ENCODE data around the gene LBHD2.
"Not testable (repeated sequence)": the region's sequence is repeated elsewhere in the genome, so short reads cannot be mapped to it uniquely, and the experiment has no call there.

Gene LBHD2

DNA sequence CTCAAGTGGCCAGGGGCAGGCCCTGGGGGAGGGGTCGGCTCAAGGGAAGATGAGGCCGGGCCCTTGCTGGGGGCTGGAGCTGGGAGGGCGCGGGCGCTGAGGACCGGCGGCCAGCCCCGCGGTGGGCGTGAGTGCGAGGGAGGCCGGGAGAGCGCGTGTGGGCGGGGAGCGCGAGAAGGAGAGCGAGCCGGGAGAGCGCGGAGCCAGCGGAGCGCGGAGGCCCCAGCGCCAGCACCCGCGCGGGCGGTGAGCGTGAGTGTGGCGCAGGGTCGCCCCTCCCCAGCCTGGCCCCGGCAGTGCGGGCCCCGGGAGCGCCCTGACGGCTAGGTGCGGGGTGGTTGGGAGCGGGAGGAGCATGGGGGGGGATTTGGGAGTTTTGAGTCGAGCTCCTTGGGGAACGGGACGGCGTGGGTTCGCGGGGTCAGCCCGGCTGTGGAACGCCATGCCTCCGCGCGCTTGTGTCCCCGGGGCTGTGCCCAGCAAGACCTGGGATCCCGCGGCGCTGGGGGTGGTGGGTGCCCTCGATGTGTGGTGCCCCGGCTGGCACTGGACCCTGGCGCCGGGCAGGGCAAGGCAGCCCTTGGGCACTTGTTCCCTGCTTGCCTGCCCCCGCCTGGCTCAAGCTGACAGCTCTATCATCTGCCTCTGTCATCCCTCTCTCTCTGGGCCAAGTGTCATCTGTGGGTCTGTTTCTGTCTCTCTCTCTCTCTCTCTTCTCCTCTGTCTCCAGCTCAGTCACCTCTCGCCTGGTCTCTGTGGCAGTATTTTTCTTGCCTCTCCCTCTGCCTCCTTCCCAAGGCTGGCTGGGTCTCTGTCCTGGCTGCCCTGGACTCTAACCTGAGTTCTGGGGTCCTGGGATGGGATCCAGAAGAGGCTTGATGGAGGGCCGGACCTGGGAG lies at the start of gene LBHD2:
LBHD2 (plus strand) TSS at position 190 of the 899 bp plus-strand sequence. CDS start 1,803 bp downstream, outside the sequence.
- no peak for FAIRE-seq

DNA sequence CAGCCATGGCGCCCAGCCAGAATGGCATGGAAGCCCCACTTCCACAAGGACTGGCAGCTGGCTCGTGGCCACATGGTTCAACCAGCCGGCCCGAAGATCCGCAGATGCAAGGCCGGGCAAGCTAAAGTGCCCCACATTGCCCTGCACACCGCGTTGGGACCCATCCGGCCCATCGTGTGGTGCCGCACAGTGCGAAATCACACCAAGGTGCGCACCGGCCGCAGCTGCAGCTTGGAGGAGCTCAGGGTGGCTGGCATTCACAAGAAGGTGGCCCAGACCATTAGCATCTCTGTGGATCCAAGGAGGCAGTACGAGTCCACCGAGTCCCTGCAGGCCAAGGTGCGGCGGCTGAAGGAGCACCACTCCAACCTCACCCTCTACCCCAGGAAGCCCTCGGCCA lies 42.5 kb upstream of the LBHD2 start:
- FAIRE-seq (no peak), DNase-seq (ENCODE audit: insufficient read length, low spot score) (no peak)

More for the DNA sequence above, at the start of gene LBHD2:
- no peak for DNase-seq (ENCODE audit: insufficient read length, low spot score)

DNA sequence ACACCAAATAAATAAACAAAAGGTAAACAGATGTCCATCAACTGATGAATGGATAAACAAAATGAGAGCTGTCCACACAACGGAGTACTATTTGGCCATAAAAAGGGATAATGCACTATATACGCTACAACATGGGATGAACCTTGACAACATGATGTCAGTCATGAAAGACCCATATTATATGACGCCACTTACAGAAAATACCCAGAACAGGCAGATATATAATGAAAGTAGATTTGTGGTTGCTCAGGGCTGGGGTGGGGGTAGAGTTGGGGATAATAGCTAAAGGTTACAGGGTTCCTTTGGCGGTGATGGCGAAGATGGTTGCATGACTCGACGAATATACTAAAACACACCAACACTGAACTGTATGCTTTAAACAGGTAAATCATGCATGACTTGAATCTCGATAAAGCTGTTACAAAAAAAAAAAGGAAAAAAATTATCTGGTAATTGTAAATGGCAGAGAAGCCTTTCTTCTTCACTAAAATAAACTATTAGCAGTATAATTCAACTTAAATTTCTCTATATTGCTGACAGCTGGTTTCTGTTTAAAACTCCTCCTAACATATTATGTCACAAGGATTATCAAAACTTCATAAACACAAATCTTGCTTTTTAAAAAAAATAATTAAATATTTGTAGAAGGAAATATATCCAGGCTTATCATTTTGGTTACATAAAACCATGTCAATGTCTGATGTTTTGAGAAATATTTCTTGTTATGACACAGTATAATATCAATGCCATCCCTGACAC lies 40.6 kb upstream of the LBHD2 start:
- DNase-seq (ENCODE audit: insufficient read length, low spot score) (no peak), FAIRE-seq (no peak)

DNA sequence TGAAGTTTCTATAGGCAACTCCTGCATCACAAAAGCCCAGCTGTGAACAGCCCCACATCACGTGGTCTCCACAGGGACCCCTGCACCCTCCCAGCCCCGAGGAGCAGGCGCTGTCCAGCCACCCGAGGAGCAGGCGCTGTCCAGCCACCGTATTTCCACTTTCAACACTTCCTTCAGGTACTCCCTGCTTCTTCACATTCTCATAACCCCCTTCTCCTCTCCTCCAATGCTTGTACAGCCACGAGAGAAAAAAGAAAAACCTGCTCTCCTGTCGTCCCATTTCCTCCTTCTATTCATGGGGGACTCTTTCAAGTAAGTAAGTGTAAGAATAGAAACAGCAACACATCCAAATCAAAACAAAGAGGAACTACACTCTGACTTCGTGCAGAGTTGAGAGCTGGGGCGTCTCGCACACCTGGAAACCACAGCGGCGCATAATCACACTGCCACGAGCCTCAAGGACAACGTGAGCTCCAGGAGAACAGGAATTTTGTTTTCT lies 38.6 kb upstream of the LBHD2 start:
- FAIRE-seq (no peak), DNase-seq (ENCODE audit: insufficient read length, low spot score) (no peak)

DNA sequence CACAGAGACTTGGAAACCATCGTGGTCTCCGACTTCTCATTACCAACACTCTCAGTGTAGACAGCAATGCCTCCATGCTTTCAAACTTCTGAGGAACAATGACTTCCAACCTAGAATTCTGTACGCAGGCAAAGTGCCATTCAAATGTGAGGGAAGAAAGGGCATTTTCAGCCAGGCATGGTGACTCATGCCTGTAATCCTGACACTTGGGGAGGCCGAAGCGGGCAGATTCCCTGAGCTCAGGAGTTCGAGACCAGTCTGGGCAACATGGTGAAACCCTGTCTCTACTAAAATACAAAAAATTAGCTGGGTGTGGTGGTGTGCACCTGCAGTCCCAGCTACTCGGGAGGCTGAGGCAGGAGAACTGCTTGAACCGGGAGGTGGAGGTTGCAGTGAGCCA lies 36.6 kb upstream of the LBHD2 start:
- not testable (repeated sequence) for FAIRE-seq; DNase-seq (ENCODE audit: insufficient read length, low spot score)

DNA sequence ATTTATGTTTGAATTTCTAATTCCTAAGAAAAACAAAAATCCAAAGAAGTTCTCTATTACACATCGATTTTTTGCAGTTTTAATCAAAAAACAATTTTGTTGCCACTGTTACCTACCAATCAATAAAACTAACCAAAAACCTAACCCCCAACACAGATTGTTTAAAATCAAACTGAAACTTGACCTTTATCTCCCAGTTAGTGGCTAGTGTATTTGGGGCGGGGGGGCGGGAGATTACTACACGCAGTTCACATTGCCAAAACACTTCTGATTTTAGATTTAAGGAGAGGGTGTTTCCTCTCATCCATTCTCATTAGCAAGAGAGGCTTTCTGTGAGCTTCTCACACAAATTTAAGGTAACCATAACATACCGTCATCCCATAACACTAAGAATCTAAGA lies 33.1 kb upstream of the LBHD2 start:
- no peak for FAIRE-seq
- DNase-seq (ENCODE audit: insufficient read length, low spot score) = no peak

DNA sequence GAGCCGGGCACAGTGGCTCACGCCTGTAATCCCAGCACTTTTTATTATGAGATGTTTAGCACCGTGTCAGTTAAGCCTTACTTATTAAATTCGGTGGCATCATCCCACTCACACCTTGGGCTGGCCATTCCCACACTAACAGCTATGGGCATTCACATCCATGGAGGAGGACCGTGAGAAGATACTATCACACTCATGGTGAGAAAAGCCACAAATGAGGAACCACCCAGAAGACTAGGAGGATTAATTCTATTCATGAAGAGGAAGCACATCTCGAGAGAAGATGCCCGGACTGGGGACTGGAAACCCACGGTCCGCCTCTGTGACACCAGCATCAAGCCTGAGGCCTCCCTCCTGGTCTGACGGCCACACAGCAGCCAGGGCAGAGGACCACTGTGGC lies 31.6 kb upstream of the LBHD2 start:
- DNase-seq (ENCODE audit: insufficient read length, low spot score) = no peak
- no peak for FAIRE-seq

DNA sequence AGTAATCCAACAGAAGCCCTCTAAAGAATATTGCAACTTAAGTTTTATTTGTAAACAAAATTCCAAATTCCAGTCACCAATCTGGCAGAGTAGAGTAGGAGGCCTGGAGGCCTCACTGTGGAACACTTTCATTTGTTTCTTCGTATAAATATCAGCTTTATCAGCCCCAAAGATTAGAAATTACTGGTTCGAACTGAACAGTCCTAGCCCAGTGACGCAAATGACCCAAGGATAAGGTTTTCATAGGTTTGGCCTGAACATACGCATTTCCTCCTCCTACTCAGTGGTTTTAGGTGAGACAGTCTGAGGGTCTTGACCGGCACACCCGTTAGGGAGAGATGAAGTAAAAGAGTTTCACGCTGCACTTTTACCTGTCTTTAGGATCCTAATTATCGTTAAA lies 28.3 kb upstream of the LBHD2 start:
- FAIRE-seq (no peak), DNase-seq (ENCODE audit: insufficient read length, low spot score) (no peak)

DNA sequence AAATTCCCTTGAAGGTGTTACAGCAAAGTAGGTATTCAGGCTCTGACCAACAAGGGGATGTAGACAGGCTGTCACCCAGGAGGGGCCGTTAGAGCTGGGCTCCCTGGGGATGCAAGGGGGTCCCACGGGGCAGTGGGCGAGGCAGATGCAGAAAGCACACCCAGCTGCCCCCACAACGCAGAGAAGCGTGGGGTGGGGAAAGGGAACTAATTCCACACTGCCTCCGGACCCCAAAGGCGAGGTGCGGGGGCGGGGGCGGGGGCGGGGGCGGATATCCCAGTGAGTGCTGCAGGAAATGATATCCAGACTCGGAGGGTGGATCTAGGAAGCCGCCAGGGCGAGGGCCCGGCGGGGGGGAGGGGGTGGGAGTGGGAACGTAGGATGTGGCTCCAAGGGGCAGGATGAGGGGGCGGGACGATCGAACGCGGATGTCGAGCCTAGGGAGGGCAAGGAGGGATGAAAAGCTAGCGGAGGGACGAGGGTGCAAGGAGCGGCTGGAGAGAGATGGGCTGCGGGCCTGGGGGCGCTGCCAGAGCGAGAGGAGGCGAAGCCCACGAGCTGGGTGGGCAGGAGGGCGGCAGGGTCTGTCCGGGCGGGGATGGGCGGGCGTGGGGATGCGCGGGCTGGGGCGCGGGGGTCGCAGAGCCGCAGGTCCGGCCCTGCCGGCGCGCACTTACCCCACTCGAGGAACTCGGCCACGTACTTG lies 27.5 kb upstream of the LBHD2 start:
- no peak for FAIRE-seq
- DNase-seq (ENCODE audit: insufficient read length, low spot score) = peak; percentile 73

DNA sequence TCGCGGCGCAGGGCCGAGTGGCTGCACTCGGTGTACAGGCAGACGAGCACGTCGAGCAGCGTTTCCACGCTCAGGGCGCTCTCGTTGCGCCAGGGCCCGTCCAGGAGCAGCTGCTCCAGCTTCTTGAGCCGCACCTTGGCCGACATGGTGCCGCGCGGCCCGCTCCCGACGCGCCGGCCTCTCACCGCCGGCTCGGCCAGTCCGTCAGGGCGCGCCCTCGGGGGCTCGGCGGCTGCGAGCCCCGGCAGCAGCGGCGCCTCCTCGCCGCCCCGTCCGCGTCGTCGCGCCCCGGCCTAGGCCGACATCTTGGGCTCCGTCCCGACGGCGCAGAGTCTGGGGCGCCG lies 27.0 kb upstream of the LBHD2 start:
- FAIRE-seq (no peak), DNase-seq (ENCODE audit: insufficient read length, low spot score) (no peak)

DNA sequence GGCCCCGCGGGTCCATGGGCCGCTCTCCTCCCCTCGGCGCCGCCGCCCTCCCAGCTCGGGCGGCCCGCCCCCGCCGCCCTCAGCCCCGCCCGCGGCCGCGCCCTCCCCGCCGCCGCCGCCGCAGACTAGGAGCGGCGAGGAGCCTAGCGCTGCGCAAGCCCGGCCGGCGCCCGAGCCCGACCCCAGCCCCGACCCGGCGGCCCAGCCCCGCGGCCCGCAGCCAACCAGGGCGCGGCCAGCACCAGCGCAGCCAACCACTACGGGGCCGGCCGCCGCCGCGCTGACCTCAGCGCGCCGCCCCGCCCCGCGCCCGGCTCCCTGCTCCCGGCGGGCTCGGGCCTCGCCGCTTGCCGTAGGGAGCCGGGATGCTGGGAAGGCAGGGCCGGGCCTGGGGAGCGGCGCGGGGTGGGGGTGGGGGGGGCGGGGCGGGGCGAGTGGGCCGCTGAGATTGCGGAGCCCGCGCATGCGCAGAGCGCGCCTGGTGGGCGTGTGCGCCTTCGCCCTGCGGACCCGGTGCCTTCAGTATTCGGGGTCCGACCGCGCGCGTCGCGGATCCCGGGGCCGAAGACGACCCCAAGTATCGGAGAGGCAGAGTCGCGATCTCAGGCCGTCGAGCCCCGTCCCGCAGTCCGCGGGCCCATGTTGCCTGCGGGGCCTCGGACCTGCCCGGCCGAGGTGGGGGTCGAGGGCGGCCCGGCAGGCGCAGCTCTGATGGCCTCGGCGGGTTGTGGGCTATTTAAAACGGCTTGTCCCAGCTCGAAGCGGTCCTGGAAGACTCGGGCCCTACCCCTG lies 26.4 kb upstream of the LBHD2 start, which contains the start of gene CDC42BPB:
CDC42BPB (minus strand) TSS at position 178 of the 792 bp plus-strand sequence. CDS start 376 bp downstream, outside the sequence.
- DNase-seq (ENCODE audit: insufficient read length, low spot score) = peak; percentile 89
- FAIRE-seq = peak; percentile 93

DNA sequence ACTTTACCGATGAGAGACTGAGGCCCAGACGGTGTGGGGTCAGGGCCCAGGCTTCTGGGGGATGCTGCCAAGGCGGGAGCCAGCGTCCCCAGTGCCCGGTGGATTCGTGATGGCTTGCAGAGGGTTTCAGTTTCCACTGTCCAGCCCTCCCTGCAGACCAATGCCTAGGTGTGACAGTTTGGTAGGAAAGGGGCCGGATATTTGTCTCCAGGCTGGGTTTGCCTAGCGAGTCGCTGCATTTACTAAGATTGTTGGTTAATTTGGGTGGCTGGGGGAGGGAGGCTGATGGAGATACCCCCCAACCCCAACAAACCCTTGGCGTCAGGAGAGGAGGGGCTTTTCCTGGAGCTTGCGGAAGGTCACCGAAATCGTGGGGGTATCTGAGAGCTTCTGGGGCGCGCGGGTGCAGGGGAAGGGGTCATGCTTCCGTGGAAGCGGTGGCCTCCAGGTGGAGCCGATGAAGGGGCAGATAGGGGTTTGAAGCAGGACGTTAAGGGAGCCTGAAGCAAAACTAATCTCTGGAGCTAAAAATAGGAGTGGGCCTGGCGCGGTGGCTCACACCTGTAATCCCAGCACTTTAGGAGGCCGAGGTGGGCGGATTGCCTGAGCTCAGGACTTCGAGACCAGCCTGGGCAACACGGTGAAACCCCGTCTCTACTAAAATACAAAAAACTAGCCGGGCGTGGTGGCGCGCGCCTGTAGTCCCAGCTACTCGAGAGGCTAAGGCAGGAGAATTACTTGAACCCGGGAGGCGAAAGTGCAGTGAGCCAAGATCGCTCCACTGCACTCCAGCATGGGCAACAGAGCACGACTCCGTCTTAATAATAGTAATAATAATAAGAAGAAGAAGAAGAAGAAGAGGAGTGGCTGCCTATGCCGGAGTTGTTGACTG lies 25.6 kb upstream of the LBHD2 start:
- peak; percentile 33 for DNase-seq (ENCODE audit: insufficient read length, low spot score)
- FAIRE-seq = no peak

DNA sequence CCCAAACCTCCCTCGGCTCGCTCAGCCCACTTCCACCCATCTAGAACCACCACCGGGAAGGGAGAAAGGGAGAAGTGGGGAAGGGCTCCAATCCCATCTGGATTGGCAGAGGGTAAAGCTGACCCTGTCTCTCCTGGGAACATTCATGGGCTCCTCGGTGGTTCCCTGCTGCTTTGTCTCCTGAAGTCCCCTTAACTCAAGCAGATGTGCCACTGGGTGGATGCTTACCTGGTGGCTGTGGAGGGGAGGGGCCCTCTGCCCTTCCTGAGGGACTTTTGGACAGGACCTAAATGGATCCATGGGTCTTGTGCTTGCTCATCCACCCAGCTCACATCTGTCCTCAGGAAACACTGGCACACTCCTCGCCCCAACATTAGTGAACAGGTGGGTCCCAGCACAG lies 24.5 kb upstream of the LBHD2 start:
- FAIRE-seq (no peak), DNase-seq (ENCODE audit: insufficient read length, low spot score) (no peak)

DNA sequence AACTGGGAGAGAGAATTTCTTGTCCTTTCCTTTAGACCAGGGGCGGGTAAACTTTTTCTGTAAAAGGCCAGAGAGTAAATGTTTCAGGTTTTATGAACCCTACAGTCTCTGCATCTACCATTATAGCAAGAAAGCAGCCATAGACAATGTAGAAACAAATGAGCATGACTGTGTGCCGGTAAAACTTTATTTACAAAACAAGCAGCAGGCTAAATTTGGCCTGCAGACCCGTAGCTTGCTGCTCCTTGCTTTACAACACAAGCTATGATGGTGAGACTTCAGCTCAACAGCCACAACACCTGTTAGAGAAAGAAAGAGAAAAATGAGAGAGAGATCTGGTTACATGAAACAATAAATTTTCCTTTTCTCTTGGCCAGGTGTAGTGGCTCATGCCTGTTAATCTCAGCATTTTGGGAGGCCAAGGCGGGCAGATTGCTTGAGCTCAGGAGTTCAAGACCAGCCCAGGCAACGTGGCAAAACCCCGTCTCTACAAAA lies 22.5 kb upstream of the LBHD2 start:
- FAIRE-seq (no peak), DNase-seq (ENCODE audit: insufficient read length, low spot score) (no peak)

DNA sequence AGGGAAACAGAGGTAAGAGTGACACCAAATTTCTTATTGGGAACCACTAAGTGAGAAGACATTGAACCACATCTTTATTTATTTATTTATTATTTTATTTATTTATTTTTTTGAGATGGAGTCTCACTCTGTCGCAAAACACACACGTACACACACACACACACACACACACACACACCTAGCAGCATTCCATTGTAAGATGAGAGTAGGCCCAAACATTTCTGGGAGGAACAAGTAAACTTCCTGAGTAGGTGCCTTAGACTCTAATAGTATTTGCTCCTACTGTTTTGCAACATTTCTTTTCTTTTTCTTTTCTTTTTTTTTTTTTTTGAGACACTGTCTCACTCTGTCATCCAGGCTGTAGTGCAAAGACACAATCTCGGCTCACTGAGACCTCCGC lies 19.6 kb upstream of the LBHD2 start:
- FAIRE-seq (no peak), DNase-seq (ENCODE audit: insufficient read length, low spot score) (no peak)

DNA sequence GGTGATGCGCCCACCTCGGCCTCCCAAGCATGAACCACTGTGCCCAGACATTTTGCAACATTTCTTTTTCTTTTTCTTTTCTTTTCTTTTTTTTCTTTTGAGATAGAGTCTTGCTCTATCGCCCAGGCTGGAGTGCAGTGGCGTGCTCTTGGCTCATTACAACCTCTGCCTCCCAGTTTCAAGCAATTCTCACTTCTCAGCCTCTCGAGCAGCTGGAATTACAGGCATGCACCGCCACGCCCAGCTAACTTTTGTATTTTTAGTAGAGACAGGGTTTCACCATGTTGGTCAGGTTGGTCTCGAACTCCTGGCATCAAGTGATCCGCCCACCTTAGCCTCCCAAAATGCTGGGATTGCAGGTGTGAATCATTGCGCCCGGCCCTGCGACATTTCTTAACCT lies 19.0 kb upstream of the LBHD2 start:
- FAIRE-seq (no peak), DNase-seq (ENCODE audit: insufficient read length, low spot score) (no peak)

DNA sequence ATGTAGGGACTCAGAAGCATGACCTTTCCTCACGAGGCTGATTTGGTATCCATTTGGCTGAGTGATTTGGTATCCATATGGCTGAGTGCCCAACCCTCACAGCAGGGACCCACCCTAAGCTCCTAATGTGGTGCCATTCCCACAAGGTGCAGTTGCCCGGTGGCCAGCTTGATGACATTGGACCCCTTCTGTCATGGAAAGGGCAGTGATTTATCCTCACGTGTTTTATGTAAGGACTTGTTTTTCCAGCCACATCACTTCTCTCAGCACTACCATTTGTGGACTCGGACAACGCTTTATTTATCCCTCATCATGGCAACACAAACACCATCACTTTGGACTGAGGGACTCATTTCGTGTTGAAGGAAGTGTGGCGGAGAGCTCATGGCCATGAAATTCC lies 18.1 kb upstream of the LBHD2 start:
- DNase-seq (ENCODE audit: insufficient read length, low spot score) = no peak
- FAIRE-seq = no peak

DNA sequence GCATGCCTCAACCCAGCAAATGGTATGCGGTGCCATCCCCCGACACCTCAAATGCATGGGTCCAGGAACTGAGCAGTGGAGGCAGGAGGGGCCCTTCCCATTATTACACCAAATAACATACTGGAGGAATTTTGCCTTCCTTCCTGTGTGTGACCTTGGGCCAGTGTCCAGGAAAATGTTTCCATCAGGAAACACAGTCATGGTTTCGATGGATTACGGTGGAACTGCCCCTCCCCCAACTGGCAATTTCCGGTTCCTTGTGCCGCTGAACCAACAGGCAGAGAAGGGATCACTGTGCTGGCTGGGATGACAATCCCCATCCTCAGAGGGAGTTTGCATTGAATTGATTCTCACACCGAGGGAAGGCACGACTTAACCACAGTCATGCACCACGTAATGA lies 17.6 kb upstream of the LBHD2 start:
- FAIRE-seq (no peak), DNase-seq (ENCODE audit: insufficient read length, low spot score) (no peak)
